ENCODE measurements around the gene HDAC4.

DNA sequence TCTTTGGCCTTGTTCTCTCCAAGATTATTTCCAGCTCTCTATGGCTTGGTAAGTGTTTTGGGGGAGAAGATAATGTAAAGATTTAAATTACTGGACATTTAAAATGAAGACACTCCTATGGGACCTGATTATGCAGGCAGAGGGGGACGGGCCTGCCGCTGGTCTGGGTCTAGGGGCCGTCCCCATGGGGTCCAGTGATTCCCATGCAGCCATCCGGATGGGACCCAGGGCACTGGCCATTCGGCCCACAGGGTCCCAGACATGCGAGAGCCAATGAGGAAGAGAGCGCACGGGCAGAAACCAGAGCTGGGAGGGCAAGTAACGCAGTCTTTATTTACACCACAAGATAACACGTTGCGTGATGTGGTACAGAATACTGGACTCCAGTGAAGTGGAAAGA lies 353.0 kb downstream of the HDAC4 start:
- no peak for TF ChIP-seq CTCF (IDR thresholded peaks at IDR 0.05)
- TF ChIP-seq POLR2A (IDR thresholded peaks at IDR 0.05): no peak
